Lower leg skin (tissue), 3 donors: ENCODE data around the gene HMGXB3.

ENCODE experiments used
- POLR2A ChIP-seq, 2 donors: fragments of 450-650 bp; IDR thresholded peaks; one replicate each; pipeline ENCODE4 v1.6.1; 2016 to 2017; ENCODE audit warnings: antibody characterized with exemption in 2 of 2, mild to moderate bottlenecking in 1 of 2, moderate library complexity in 1 of 2
- TF ChIP-seq, protein P1 (sequence below), 3 donors: fragments of 450-650 bp; IDR thresholded peaks; one replicate each; pipeline ENCODE4 v1.5.1; 2016; ENCODE audit warnings: antibody characterized with exemption in 3 of 3, mild to moderate bottlenecking in 3 of 3, moderate library complexity in 2 of 3

DNA sequence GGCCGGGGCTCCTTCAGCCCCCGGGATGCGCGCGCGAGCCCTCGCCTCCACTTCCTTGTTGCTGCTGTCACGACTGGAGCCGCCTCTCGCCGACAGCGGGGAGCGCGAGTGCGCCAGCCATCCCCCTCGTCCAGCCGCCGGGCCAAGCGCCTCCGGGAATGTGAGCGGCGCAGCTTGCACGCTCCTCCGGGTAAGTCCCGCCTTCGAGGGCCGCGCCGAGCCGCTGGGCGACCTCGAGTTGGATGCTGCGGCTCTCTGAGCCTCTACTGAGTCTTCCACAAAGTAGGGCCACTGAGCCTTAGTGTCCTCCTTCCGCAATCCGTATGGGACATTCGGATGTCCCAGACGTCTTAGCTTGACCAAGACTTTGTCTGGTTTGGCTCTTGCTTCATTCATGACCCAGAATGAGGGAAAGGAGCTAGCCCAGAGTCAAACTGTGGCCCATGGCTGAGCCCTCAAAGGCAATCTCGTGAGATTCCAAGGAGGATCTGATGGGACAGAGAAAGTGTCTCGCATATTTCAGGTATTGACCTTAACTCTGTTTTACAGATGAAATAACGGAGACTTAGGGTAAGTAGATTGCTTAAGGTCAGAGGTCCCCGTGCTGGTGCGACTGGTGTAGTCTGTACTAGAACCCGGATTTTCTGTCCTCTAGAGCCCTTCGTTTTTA lies 586 bp downstream of the HMGXB3 start:
- TF ChIP-seq, protein P1, sequence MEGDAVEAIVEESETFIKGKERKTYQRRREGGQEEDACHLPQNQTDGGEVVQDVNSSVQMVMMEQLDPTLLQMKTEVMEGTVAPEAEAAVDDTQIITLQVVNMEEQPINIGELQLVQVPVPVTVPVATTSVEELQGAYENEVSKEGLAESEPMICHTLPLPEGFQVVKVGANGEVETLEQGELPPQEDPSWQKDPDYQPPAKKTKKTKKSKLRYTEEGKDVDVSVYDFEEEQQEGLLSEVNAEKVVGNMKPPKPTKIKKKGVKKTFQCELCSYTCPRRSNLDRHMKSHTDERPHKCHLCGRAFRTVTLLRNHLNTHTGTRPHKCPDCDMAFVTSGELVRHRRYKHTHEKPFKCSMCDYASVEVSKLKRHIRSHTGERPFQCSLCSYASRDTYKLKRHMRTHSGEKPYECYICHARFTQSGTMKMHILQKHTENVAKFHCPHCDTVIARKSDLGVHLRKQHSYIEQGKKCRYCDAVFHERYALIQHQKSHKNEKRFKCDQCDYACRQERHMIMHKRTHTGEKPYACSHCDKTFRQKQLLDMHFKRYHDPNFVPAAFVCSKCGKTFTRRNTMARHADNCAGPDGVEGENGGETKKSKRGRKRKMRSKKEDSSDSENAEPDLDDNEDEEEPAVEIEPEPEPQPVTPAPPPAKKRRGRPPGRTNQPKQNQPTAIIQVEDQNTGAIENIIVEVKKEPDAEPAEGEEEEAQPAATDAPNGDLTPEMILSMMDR (IDR thresholded peaks at IDR 0.05), result no peak
- no peak for TF ChIP-seq POLR2A (IDR thresholded peaks at IDR 0.05)
